Measurements from ENCODE around the gene KPNA2. TPM values are rescaled to one million over a fixed set of nuclear protein-coding genes. Genes with fewer than 3 reads are reported as not detected.

Gene KPNA2
- total and polyA plus RNA-seq, 2 of the 13 experiments (the other 11 are each of a cell fraction or from before 2014, with no cell fraction given), result 111 to 305 TPM

GRCh38 chr17:67993998-67994361, 41.6 kb upstream of the KPNA2 start (continued):
- no peak for TF ChIP-seq ZFP91 (CRISPR knock-in tag; IDR thresholded peaks at IDR 0.05; ENCODE audit: borderline replicate concordance)
- TF ChIP-seq YY1 (IDR thresholded peaks at IDR 0.05; ENCODE audit: insufficient read depth, insufficient replicate concordance, low read depth, low read length), result no peak
- TF ChIP-seq ZBTB7A (CRISPR knock-in tag; IDR thresholded peaks at IDR 0.05), result no peak
- no peak for TF ChIP-seq SOX6 (IDR thresholded peaks at IDR 0.05)
- TF ChIP-seq SOX6 (CRISPR knock-in tag; IDR thresholded peaks at IDR 0.05), result no peak
- no peak for TF ChIP-seq SNAPC2 (CRISPR knock-in tag; IDR thresholded peaks at IDR 0.05)
- TF ChIP-seq NRL (CRISPR knock-in tag; IDR thresholded peaks at IDR 0.05; ENCODE audit: borderline replicate concordance), result 0 out of 2 replicates have a peak, but pooled peaks have one; percentile 70
- 0 out of 2 replicates have a peak, but pooled peaks have one; percentile 61 for TF ChIP-seq NFE2L1 (CRISPR knock-in tag; IDR thresholded peaks at IDR 0.05; ENCODE audit: borderline replicate concordance)
- TF ChIP-seq ZSCAN31 (CRISPR knock-in tag; IDR thresholded peaks at IDR 0.05; ENCODE audit: low read depth), result 0 out of 2 replicates have a peak, but pooled peaks have one; percentile 28
- TF ChIP-seq SYNCRIP (IDR thresholded peaks at IDR 0.05; ENCODE audit: insufficient read depth, low read depth, low read length), result no peak
- no peak for TF ChIP-seq ZNF235 (CRISPR knock-in tag; IDR thresholded peaks at IDR 0.05; ENCODE audit: borderline replicate concordance)
- no peak for TF ChIP-seq YEATS2 (CRISPR knock-in tag; IDR thresholded peaks at IDR 0.05; ENCODE audit: borderline replicate concordance)
- TF ChIP-seq TCF12 (IDR thresholded peaks at IDR 0.05), result no peak
- TF ChIP-seq TCF12 (CRISPR knock-in tag; IDR thresholded peaks at IDR 0.05), result 0 out of 2 replicates have a peak, but pooled peaks have one; percentile 20
- no peak; the same call in 1 of the 2 replicates for TF ChIP-seq ZHX1 (CRISPR knock-in tag; IDR thresholded peaks at IDR 0.05; ENCODE audit: low read depth)
- TF ChIP-seq ZNF792 (CRISPR knock-in tag; IDR thresholded peaks at IDR 0.05), result no peak
- no peak for TF ChIP-seq HNRNPL (IDR thresholded peaks at IDR 0.05; ENCODE audit: low read depth, low read length)
- peak; percentile 81; the same call in 1 of the 2 replicates for TF ChIP-seq ZNF280B (CRISPR knock-in tag; IDR thresholded peaks at IDR 0.05; ENCODE audit: borderline replicate concordance)
- no peak for TF ChIP-seq IKZF1 (IDR thresholded peaks at IDR 0.05)
- TF ChIP-seq MTERF4 (CRISPR knock-in tag; IDR thresholded peaks at IDR 0.05), result peak; percentile 80; the same call in 1 of the 2 replicates
- TF ChIP-seq ZNF563 (CRISPR knock-in tag; IDR thresholded peaks at IDR 0.05), result peak; percentile 80
- no peak for TF ChIP-seq IRX3 (CRISPR knock-in tag; IDR thresholded peaks at IDR 0.05; ENCODE audit: borderline replicate concordance, low read depth)
- TF ChIP-seq PPARG (CRISPR knock-in tag; conservative IDR thresholded peaks at IDR 0.05), result no peak
- 0 out of 2 replicates have a peak, but pooled peaks have one; percentile 12 for TF ChIP-seq TBX2 (CRISPR knock-in tag; IDR thresholded peaks at IDR 0.05; ENCODE audit: borderline replicate concordance)

All from HepG2 (cell line).